ENCODE data around the gene PTPRN2.

PTPRN2 gene

DNA sequence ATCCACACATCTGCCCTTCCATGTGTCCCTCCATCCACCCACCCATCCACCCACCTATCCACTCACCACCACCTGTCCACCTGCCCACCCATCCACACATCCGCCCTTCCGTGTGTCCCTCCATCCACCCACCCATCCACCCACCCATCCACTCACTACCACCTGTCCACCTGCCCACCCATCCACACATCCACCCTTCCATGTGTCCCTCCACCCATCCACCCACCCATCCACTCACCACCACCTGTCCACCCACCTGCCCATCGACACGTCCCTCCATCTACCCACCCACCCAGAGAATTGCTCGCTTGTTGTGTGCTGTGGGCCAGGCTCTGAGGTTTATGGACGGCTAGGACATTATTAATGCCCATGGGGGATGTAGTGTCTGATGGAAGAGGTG is 750.6 kb downstream of the PTPRN2 start:
- no peak for DNase-seq (ENCODE audit: low read depth in 2 of 2)

DNA sequence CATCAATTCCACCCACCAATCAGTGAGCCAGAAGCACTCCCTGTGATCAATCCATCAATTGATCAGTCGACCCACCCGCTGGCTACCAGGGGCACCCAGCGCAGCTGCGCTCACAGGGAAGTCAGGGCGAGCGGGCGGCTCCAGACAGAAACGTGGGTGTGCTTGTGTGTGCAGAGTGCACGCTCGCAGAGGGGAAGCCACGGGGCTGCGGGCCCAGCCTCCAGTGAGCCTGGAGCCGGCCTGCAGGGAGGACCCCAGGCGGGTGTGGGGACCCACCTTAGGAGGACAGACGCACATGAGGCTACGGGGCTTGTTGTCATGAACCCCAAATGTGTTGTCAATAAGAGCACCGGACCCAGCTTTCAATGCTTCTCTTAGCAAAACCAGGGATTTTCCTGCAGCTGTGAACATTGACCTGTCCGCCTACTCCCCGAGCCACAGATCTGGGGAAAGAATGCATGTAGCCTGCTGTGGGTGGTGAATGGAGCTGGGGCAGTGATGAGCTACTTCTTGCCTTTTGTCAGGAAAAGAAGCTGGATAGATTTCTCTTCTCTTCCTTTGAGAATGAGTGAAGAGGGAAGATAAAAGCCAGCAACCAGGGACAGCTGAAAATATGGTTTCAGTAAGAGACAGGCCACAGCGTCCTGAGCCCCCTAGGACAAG is 753.0 kb downstream of the PTPRN2 start:
- DNase-seq (ENCODE audit: low read depth in 2 of 2), result no peak

DNA sequence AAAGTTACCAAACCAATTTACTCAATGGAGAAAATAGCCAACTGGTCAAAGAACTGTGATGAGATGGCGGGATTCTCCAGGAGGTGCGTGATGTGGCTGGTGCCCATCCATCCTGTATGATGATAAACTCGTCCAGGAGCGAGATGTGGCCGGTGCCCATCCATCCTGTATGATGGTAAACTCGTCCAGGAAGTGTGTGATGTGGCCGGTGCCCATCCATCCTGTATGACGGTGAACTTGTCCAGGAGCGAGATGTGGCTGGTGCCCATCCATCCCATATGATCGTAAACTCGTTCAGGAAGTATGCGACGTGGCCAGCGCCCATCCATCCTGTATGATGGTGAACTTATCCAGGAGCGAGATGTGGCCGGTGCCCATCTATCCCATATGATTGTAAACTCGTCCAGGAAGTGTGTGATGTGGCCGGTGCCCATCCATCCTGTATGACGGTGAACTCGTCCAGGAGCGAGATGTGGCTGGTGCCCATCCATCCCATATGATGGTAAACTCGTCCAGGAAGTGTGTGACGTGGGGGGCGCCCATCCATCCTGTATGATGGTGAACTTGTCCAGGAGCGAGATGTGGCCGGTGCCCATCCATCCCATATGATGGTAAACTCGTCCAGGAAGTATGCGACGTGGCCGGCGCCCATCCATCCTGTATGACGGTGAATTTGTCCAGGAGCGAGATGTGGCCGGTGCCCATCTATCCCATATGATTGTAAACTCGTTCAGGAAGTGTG is 754.6 kb downstream of the PTPRN2 start:
- DNase-seq (ENCODE audit: low read depth in 2 of 2), result no peak

DNA sequence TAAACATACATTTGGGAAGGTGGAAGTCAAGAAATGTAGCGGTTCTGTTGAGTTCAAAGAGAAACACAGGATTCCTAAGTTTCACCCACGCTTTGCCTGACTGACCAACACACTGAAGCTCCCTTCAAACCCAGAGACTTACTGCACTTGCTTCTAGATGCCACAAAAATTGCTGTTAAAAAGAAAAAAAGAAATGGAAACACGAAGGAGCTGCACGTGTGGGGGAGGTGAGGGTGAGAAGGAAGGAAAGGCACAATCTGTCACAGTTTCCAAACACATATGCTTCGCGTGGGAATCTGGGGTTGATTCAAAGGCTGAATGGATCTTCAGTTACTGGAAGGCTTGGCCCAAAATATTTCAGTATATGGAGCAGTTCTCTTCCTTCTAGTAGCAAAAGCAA is 755.2 kb downstream of the PTPRN2 start:
- no peak for DNase-seq (ENCODE audit: low read depth in 2 of 2)

DNA sequence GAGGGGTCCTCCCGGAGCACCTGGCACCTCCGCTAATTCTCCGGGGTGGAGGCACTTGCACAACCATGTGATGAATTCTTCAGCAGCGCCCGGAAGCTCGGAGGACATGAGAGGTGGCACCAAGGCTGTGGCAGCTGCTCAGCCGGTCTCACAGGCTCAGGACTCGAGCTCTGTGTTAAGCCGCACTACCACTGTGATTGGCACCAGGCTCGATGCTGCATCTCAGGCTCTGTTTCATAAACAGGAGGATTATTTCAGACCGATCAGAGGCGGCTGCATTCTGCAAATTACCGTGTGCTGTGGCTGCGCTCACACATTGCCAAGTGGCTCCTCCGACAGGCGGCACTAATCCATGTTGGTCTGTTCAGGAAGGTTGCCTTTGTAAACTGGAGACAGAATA is 755.6 kb downstream of the PTPRN2 start:
- DNase-seq (ENCODE audit: low read depth in 2 of 2), result no peak

DNA sequence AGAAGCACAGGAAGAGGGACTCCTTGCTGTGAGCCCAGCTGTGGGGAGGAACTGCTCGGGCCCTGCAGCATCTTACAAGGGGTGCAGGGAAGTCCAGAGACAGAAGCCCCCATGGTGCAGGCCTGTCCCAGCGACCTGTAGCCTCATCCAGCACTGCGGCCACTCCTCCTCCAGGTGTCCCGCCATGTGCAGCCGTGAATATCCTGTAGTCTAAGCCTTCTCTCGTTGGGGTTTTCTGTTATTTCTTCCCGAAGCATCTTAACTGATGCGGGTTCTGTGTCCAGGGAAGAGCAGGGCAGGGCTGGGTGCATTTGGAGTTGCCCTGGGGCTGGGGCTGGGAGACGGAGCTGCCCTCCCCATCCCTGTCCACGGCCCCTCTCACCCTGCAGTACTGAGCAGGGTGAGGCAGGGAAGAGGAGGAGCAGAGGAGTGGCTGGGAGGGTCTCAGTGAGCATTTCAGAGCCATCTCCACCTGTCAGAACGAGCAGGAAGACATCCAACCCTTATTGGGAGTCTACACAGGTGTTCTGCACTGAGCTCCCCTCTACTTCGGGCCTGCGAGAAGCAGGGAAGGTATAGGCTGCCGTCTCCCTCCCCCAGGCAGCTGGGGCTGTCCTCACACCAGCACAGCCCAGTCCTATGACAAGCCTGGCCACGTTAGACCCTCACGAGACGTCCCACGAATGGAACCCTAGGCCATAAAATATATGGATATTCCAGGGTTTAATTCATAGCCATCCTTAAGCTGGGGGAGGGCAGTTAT is 756.3 kb downstream of the PTPRN2 start:
- DNase-seq (ENCODE audit: low read depth in 2 of 2), result no peak

DNA sequence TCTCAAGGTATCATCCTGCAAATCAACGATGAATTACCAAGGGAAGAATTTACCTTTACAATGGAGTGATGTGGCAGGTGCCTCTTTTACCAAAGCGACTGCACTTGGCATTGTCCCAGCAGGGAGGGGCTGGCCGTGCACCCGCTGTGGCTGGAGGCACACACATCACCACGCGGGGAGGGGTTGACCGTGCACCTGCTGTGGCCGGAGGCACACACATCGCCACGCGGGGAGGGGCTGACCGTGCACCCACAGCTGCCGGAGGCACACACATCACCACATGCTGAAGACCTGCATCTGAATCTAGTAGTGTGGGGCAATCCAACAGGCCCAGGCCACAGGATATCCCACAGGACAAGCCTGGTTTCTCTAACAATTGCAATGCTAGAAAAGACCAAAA is 757.3 kb downstream of the PTPRN2 start:
- DNase-seq (ENCODE audit: low read depth in 2 of 2), result no peak

DNA sequence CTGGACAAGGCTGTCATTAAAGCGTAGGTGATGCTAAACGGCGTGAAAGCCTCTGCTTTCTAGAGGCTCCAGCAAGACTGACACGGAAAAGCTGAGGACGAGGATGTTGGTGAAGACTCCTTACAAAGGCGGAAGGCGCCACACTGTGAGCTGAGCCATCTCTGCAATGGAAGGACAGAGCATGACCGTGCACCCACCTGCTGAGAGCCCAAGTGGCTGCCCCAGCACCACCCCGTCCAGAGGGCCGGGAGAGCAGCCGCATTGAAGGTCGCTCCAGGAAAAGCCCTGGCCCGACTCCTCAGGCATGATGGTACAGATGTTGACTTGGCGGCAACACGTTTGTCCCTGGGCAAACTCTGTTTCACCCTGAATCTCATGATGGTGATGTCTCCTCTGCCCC is 758.1 kb downstream of the PTPRN2 start:
- no peak for DNase-seq (ENCODE audit: low read depth in 2 of 2)

DNA sequence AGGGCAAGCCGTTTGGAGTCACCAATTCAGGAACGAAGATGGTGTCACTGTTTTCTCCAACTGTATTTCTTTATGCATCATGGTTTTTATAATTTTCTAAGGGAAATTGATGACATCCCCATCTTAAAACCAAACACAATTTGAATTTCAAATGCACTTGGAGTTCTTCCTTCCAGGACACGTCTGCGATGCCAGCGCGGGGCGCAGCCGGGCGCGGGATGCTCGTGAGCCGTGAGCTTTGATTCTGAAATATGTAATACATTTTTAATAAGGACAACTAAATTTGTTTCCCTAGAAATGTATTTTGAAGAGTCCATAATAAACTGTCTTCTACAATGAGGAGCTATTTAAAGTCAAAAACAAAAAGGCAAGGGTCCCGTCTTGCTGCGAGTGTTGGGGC is 758.7 kb downstream of the PTPRN2 start:
- DNase-seq (ENCODE audit: low read depth in 2 of 2), result no peak

- DNase-seq (ENCODE audit: low read depth in 2 of 2), result no peak
Observed at GRCh38 chr7:157828190-157828589, 759.4 kb downstream of the PTPRN2 start.

DNA sequence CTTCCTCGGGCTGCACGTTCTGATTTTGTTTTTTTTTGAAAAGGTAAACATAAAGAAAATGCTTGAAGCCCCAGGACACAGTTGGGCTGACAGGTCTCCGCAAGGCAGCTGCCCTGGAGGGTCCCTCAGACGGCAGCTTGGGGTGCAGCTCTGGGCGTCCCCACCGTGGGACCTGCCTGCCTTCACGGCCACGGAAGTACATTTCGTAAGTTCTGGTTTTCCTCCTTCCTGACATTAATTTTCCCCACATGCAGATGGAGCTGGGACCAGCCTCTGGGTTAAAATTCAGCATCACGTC is 759.8 kb downstream of the PTPRN2 start:
- DNase-seq (ENCODE audit: low read depth in 2 of 2), result no peak

- DNase-seq (ENCODE audit: low read depth in 2 of 2), result no peak
Observed at GRCh38 chr7:157827045-157827862, 760.4 kb downstream of the PTPRN2 start.

- no peak for DNase-seq (ENCODE audit: low read depth in 2 of 2)
Observed at GRCh38 chr7:157826566-157826965, 761.1 kb downstream of the PTPRN2 start.

DNA sequence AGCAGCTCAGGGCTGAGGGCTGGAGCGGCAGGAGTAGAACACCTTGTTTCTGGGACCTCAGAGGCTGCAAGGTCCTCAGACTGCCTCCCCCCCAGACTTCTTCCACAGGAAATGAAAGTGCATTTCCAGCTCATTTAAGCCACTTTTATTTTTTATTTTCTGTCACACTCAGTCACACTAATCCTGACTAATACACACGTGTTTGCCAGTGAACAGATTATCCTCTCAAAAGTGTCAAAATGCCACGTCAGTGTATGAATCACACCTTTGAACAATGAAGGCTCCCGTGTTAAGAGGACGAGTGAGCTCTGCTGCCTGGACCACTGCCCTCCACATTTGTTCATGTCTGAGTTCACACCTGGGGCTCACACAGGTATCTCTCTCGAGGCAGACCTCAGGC is 762.3 kb downstream of the PTPRN2 start:
- no peak for DNase-seq (ENCODE audit: low read depth in 2 of 2)

DNA sequence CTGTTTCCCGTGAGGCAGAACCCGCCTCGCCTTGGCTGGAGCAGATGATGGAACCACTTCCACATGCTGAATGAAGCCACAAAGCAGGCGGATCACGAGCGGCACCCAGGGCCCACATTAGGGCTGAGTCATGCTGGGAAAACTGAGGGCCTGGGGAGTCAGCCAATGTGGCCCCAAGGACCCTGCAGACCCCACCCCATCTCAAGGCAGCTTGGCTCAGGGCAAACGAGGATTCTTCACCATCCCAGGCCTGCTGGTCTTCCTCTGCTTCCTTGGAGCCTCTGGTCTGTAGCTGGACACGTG is 762.9 kb downstream of the PTPRN2 start:
- no peak for DNase-seq (ENCODE audit: low read depth in 2 of 2)

DNA sequence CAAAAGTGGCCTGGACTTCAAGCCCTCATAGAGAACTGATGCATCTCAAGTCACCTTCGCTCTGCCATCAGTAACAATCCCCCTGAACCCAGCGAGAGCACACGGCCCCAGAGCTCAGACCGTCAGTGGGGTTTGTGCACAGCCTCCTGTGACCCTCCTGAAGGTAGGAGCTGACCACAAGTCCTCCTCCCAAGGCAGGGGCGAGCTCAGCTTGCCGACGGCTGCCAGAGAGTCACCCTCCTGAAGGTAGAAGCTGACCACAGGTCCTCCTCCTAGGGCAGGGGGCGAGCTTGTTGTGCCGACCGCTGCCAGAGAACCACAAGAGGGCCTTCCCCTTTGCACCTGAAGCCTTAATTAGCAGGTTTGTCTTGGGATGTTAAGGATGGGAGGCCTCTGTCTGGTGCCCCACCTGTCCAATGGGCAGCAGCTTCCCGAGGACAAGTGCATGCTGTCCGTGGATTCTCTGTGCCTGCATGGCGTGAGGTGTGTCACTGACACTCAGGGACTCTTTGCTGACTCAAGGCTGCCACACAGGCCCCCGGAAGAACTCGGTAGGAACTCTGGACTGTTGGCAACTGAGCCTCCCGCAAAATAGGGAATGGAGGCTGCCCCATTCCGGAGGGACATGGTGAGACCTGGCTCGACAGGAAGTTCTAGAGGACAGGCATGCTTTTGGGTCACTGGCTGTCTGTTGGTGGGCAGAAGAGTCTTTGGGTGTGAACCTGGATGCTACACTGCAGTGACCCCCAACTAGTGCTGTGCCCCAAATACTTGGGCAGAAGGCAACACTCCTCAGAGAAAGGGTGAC is 763.4 kb downstream of the PTPRN2 start:
- DNase-seq (ENCODE audit: low read depth in 2 of 2), result no peak

GRCh38 chr7:157822688-157823031 is 765.0 kb downstream of the PTPRN2 start:
- DNase-seq (ENCODE audit: low read depth in 2 of 2), result no peak

DNA sequence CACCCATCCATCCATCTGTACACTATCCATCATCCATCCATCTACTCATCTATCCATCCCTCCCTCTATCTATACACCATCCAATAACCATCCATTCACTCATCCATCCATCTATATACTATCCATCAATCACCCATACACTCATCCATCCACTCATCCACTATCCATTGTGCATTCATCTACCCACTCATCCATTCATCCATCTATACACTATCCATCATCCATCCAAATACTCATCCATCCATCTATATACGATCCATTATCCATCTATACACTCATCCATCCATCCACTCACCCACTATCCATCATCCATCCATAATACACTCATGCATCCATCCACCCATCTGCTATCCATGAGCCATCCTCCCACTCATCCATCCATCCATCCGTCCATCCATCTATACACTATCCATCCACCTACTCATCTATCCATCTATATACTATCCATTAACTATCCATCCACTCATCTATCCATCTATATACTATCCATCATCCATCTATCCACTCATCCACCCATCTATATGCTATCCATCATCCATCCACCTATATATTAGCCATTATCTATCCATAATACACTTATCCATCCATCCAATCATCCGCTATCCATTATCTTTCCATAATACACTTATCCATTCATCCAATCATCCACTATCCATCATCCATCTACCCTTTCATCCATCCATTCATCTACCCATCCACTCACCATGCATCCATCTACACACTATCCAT is 765.5 kb downstream of the PTPRN2 start:
- DNase-seq (ENCODE audit: low read depth in 2 of 2), result no peak

GRCh38 chr7:157820796-157821195 is 766.8 kb downstream of the PTPRN2 start:
- DNase-seq (ENCODE audit: low read depth in 2 of 2), result no peak

- no peak for DNase-seq (ENCODE audit: low read depth in 2 of 2)
Observed at GRCh38 chr7:157819455-157819807, 768.2 kb downstream of the PTPRN2 start.

All from stimulated activated CD8-positive, alpha-beta memory T cell treated with anti-CD3 and anti-CD28 coated beads, Interleukin-7, amount 100 ng/mL, for 1 hour (primary cell).